GM12875 (cell line): ENCODE measurements around the gene MKNK2.
"Not testable (repeated sequence)": the region's sequence is repeated elsewhere in the genome, so short reads cannot be mapped to it uniquely, and the experiment has no call there.

Source experiments
- H3K4me3 ChIP-seq: one replicate; pipeline ENCODE4 v1.5.1; 2011; ENCODE audit warnings: low read depth, low read length, control low read depth
- CTCF ChIP-seq: IDR thresholded peaks from 2 replicates; pipeline ENCODE4 v1.5.1; 2011; ENCODE audit warnings: low read depth, mild to moderate bottlenecking, control low read depth, inconsistent platforms, low read length, moderate library complexity, borderline replicate concordance; ENCODE audit not compliant: insufficient read depth

MKNK2 gene

GRCh38 chr19:2035590-2035991 is 15.5 kb downstream of the MKNK2 start:
- no peak overlapping the region for H3K4me3 ChIP-seq
- no peak for TF ChIP-seq CTCF

- no peak overlapping the region for H3K4me3 ChIP-seq
- no peak for TF ChIP-seq CTCF
Measured at GRCh38 chr19:2034729-2035589, 16.1 kb downstream of the MKNK2 start.

GRCh38 chr19:2034253-2034652 is 16.8 kb downstream of the MKNK2 start:
- H3K4me3 ChIP-seq: not testable (repeated sequence)

GRCh38 chr19:2033825-2034159 is 17.3 kb downstream of the MKNK2 start:
- TF ChIP-seq CTCF: no peak
- H3K4me3 ChIP-seq: no peak overlapping the region

GRCh38 chr19:2033115-2033824 is 17.8 kb downstream of the MKNK2 start:
- no peak for TF ChIP-seq CTCF

GRCh38 chr19:2032296-2032941 is 18.6 kb downstream of the MKNK2 start:
- no peak overlapping the region for H3K4me3 ChIP-seq
- TF ChIP-seq CTCF: no peak

More at GRCh38 chr19:2033115-2033824, 17.8 kb downstream of the MKNK2 start:
- no peak overlapping the region for H3K4me3 ChIP-seq

GRCh38 chr19:2027361-2027760 is 23.7 kb downstream of the MKNK2 start:
- no peak for TF ChIP-seq CTCF
- no peak overlapping the region for H3K4me3 ChIP-seq
